K562 (cell line): Measurements from ENCODE around the gene NOM1. TPM values are rescaled to one million over a fixed set of nuclear protein-coding genes. Genes with fewer than 3 reads are reported as not detected.

Experiments used
- BRF1 ChIP-seq: IDR thresholded peaks from 3 replicates; pipeline ENCODE4 v1.6.1; 2011; ENCODE audit warnings: borderline replicate concordance, mild to moderate bottlenecking; ENCODE audit not compliant: insufficient read length; ENCODE audit errors: extremely low read depth
- CC2D1A ChIP-seq: fragments of 450-650 bp; IDR thresholded peaks from 2 replicates; pipeline ENCODE4 v1.6.1; 2017; ENCODE audit warnings: mild to moderate bottlenecking
- EHMT2 ChIP-seq: fragments of 450-650 bp; IDR thresholded peaks from 2 replicates; pipeline ENCODE4 v1.6.1; 2018; ENCODE audit warnings: antibody characterized with exemption
- EP300 ChIP-seq: IDR thresholded peaks from 2 replicates; pipeline ENCODE4 v1.6.1; 2012; ENCODE audit warnings: low read length, improper control_type of control experiment
- FUS ChIP-seq: fragments of 200-400 bp; formaldehyde crosslinking; optimal IDR thresholded peaks from 2 replicates; pipeline ENCODE3; 2017; ENCODE audit warnings: low read depth, low read length
- GABPB1 ChIP-seq: sonication (generic); formaldehyde crosslinking; IDR thresholded peaks from 2 replicates; pipeline ENCODE4 v1.8.0; 2022; ENCODE audit warnings: mild to moderate bottlenecking, missing genetic modification reagents
- NCOA6 ChIP-seq: fragments of 450-650 bp; IDR thresholded peaks from 2 replicates; pipeline ENCODE4 v1.6.1; 2017; ENCODE audit warnings: mild to moderate bottlenecking
- NR1H2 ChIP-seq: sonication (generic); formaldehyde crosslinking; IDR thresholded peaks from 2 replicates; pipeline ENCODE4 v1.4.0; 2020; ENCODE audit warnings: mild to moderate bottlenecking, missing genetic modification reagents
- NR3C1 ChIP-seq: sonication (generic); formaldehyde crosslinking; IDR thresholded peaks from 2 replicates; pipeline ENCODE4 v1.8.1; 2022; ENCODE audit warnings: missing genetic modification reagents
- POLR2AphosphoS5 ChIP-seq: IDR thresholded peaks from 2 replicates; pipeline ENCODE4 v1.6.1; 2011; ENCODE audit warnings: mild to moderate bottlenecking, low read depth, low read length, moderate library complexity; ENCODE audit not compliant: control insufficient read depth, insufficient read depth
- POU5F1 ChIP-seq: fragments of 150-350 bp; IDR thresholded peaks from 2 replicates; pipeline ENCODE4 v1.6.1; 2014; ENCODE audit warnings: borderline replicate concordance, low read length, low read depth, mild to moderate bottlenecking; ENCODE audit not compliant: partially characterized antibody
- SOX6 ChIP-seq: fragments of 450-650 bp; IDR thresholded peaks from 2 replicates; pipeline ENCODE4 v1.6.1; 2014; ENCODE audit warnings: mild to moderate bottlenecking
- ZNF184 ChIP-seq: sonication (generic); formaldehyde crosslinking; IDR thresholded peaks from 2 replicates; pipeline ENCODE4 v1.5.0; 2020; ENCODE audit warnings: missing genetic modification reagents
- polyA plus RNA-seq, 8 experiments: library from polyadenylated mRNA; depleted of rRNA in 4 of 8; stranded (reverse) in 5 of 8; unstranded in 3 of 8; fragments of >200 nt; fragmentation: Nextera tagmentation in 2 of 8; fragmentation: Illumina TruSeq in 1 of 8; extraction: Ambion mirVana in 2 of 8; extraction: Trizol in 1 of 8; gene quantifications; 2 replicates each; pipeline versions ENCODE4 v1.2.1 to v1.2.3, GENCODE V29; 2011 to 2014; ENCODE audit warnings: inconsistent platforms in 1 of 8, missing spikeins in 1 of 8
- total RNA-seq, 7 experiments: library from RNA; depleted of rRNA in 6 of 7; stranded (reverse); fragments of >200 nt in 6 of 7; fragmentation: Illumina TruSeq in 2 of 7; extraction: Trizol in 2 of 7; gene quantifications; 2 replicates each; pipeline versions ENCODE4 v1.2.1 to v1.2.3, GENCODE V29; 2011 to 2021; ENCODE audit warnings: low replicate concordance in 1 of 7
- TF ChIP-seq, protein P1 (sequence below): sonication (generic); formaldehyde crosslinking; IDR thresholded peaks from 2 replicates; pipeline ENCODE4 v1.8.1; 2023; ENCODE audit warnings: missing genetic modification reagents, mild to moderate bottlenecking, borderline replicate concordance
- TF ChIP-seq, protein P2 (sequence below): fragments of 450-650 bp; IDR thresholded peaks from 2 replicates; pipeline ENCODE4 v1.6.1; 2016; ENCODE audit warnings: antibody characterized with exemption
- TF ChIP-seq, protein P3 (sequence below): fragments of 250-450 bp; sonication (Bioruptor Pico); IDR thresholded peaks from 2 replicates; pipeline ENCODE4 v1.8.0; 2021; ENCODE audit warnings: moderate library complexity, mild to moderate bottlenecking, inconsistent platforms
- TF ChIP-seq, protein P4 (sequence below): sonication (generic); formaldehyde crosslinking; IDR thresholded peaks from 2 replicates; pipeline ENCODE4 v1.8.0; 2022; ENCODE audit warnings: mild to moderate bottlenecking, missing genetic modification reagents
- TF ChIP-seq, protein P5 (sequence below): IDR thresholded peaks from 2 replicates; pipeline ENCODE4 v1.6.1; 2014; ENCODE audit warnings: antibody characterized with exemption

NOM1 gene
- total and polyA plus RNA-seq, 9 of the 15 experiments (the other 6 are each of a cell fraction or from before 2014, with no cell fraction given) = 6.8 to 47.3 (median 37.4) TPM

DNA sequence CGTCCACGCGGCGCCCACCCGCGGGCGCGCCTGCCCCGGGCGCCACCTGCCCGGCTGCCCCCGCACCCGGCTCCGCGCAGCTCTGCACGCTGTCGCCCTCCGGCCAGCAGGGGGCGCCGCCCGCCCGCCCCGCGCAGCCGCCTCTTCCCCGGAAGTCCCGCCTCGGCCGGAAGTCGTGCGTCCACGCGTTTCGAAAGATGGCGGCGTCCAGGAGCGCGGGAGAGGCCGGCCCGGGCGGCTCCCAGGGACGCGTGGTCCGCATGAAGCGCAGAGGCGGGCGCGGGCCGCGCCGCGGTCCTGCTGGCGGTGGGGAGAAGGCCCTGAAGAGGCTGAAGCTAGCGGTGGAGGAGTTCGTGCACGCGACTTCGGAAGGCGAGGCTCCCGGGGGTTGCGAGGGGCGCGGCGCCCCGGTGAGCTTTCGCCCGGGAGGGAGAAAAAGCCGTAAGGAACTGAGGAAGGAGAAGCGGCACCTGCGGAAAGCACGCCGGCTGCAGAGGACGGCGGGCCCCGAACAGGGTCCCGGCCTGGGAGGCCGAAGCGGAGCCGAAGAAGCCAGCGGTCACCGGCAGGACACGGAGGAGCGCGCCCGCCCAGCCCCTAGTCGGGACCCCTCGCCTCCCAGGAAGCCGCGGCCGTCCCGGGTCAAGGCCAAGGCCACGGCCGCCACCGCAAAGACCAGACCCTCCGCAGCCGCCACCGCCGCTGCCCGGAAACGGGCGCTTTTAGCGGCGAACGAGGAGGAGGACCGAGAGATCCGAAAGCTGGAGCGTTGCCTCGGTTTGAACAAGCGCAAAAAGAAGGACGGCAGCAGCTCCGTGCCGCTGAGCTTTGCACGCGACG lies at the start of gene NOM1 (continued):
- TF ChIP-seq, protein P1, sequence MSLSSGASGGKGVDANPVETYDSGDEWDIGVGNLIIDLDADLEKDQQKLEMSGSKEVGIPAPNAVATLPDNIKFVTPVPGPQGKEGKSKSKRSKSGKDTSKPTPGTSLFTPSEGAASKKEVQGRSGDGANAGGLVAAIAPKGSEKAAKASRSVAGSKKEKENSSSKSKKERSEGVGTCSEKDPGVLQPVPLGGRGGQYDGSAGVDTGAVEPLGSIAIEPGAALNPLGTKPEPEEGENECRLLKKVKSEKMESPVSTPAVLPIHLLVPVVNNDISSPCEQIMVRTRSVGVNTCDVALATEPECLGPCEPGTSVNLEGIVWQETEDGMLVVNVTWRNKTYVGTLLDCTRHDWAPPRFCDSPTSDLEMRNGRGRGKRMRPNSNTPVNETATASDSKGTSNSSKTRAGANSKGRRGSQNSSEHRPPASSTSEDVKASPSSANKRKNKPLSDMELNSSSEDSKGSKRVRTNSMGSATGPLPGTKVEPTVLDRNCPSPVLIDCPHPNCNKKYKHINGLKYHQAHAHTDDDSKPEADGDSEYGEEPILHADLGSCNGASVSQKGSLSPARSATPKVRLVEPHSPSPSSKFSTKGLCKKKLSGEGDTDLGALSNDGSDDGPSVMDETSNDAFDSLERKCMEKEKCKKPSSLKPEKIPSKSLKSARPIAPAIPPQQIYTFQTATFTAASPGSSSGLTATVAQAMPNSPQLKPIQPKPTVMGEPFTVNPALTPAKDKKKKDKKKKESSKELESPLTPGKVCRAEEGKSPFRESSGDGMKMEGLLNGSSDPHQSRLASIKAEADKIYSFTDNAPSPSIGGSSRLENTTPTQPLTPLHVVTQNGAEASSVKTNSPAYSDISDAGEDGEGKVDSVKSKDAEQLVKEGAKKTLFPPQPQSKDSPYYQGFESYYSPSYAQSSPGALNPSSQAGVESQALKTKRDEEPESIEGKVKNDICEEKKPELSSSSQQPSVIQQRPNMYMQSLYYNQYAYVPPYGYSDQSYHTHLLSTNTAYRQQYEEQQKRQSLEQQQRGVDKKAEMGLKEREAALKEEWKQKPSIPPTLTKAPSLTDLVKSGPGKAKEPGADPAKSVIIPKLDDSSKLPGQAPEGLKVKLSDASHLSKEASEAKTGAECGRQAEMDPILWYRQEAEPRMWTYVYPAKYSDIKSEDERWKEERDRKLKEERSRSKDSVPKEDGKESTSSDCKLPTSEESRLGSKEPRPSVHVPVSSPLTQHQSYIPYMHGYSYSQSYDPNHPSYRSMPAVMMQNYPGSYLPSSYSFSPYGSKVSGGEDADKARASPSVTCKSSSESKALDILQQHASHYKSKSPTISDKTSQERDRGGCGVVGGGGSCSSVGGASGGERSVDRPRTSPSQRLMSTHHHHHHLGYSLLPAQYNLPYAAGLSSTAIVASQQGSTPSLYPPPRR (CRISPR knock-in tag) = no peak
- TF ChIP-seq POLR2AphosphoS5 (peak; percentile 93), SOX6 (0 out of 2 replicates have a peak, but pooled peaks have one; percentile 4), BRF1 (no peak), ZNF184 (CRISPR knock-in tag) (no peak), EHMT2 (no peak), GABPB1 (CRISPR knock-in tag) (peak; percentile 95), NCOA6 (no peak), FUS (peak; percentile 35), NR3C1 (CRISPR knock-in tag) (peak; percentile 93), NR1H2 (no peak; the same call in none of the 2 replicates), POU5F1 (no peak), CC2D1A (no peak), EP300 (no peak; the same call in 1 of the 2 replicates)
- TF ChIP-seq, protein P2, sequence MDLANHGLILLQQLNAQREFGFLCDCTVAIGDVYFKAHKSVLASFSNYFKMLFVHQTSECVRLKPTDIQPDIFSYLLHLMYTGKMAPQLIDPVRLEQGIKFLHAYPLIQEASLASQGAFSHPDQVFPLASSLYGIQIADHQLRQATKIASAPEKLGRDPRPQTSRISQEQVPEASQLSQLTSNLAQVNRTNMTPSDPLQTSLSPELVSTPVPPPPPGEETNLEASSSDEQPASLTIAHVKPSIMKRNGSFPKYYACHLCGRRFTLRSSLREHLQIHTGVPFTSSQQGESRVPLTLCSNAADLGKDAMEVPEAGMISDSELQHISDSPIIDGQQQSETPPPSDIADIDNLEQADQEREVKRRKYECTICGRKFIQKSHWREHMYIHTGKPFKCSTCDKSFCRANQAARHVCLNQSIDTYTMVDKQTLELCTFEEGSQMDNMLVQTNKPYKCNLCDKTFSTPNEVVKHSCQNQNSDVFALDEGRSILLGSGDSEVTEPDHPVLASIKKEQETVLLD = no peak
- TF ChIP-seq, protein P3, sequence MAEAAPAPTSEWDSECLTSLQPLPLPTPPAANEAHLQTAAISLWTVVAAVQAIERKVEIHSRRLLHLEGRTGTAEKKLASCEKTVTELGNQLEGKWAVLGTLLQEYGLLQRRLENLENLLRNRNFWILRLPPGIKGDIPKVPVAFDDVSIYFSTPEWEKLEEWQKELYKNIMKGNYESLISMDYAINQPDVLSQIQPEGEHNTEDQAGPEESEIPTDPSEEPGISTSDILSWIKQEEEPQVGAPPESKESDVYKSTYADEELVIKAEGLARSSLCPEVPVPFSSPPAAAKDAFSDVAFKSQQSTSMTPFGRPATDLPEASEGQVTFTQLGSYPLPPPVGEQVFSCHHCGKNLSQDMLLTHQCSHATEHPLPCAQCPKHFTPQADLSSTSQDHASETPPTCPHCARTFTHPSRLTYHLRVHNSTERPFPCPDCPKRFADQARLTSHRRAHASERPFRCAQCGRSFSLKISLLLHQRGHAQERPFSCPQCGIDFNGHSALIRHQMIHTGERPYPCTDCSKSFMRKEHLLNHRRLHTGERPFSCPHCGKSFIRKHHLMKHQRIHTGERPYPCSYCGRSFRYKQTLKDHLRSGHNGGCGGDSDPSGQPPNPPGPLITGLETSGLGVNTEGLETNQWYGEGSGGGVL = no peak
- TF ChIP-seq, protein P4, sequence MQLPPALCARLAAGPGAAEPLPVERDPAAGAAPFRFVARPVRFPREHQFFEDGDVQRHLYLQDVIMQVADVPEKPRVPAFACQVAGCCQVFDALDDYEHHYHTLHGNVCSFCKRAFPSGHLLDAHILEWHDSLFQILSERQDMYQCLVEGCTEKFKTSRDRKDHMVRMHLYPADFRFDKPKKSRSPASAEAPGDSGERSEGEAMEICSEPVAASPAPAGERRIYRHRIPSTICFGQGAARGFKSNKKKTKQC = peak; percentile 90
- TF ChIP-seq, protein P5, sequence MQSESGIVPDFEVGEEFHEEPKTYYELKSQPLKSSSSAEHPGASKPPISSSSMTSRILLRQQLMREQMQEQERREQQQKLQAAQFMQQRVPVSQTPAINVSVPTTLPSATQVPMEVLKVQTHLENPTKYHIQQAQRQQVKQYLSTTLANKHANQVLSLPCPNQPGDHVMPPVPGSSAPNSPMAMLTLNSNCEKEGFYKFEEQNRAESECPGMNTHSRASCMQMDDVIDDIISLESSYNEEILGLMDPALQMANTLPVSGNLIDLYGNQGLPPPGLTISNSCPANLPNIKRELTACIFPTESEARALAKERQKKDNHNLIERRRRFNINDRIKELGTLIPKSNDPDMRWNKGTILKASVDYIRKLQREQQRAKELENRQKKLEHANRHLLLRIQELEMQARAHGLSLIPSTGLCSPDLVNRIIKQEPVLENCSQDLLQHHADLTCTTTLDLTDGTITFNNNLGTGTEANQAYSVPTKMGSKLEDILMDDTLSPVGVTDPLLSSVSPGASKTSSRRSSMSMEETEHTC = no peak
